A673 (cell line): ENCODE data around the gene TM4SF18. TPM values are rescaled to one million over a fixed set of nuclear protein-coding genes. Genes with fewer than 3 reads are reported as not detected.
"Not testable (repeated sequence)": the region's sequence is repeated elsewhere in the genome, so short reads cannot be mapped to it uniquely, and the experiment has no call there.

Experiments
- BruUV-seq: library from RNA; stranded (reverse); fragments of 400-500 nt; replicated peaks from 2 replicates; lab custom pipeline; 2021; lab: Mats Ljungman, UMichigan
- CTCF ChIA-PET: fragments of 300-600 bp; sonication (Branson Sonifier 250); formaldehyde crosslinking; loops from one replicate; lab custom pipeline; 2022; ENCODE audit warnings: antibody characterized with exemption; lab: Charles Lee
- POLR2A ChIA-PET: fragments of 300-600 bp; sonication (Branson Sonifier 250); formaldehyde crosslinking; loops from one replicate; lab custom pipeline; 2022; ENCODE audit warnings: antibody characterized with exemption; ENCODE audit not compliant: low non-redundant PET; lab: Charles Lee
- DNase-seq: peaks from one replicate; pipeline ENCODE4 v3.0.0-alpha.2; 2015; ENCODE audit warnings: low spot score
- H3K27ac ChIP-seq: fragments of 200-600 bp; sonication (generic); 2 replicates; pipeline ENCODE4 v1.5.1; 2016; ENCODE audit warnings: mixed run types, low read depth, mild to moderate bottlenecking, mixed read lengths, antibody characterized with exemption, low read length; ENCODE audit not compliant: poor library complexity, severe bottlenecking
- H3K27me3 ChIP-seq: fragments of 200-600 bp; sonication (generic); replicated peaks from 2 replicates; pipeline ENCODE4 v1.6.1; 2017; ENCODE audit warnings: mixed run types, low read depth, mild to moderate bottlenecking, mixed read lengths, antibody characterized with exemption, low read length; ENCODE audit not compliant: insufficient read depth, poor library complexity
- H3K36me3 ChIP-seq: fragments of 200-600 bp; sonication (generic); 2 replicates; pipeline ENCODE4 v1.6.1; 2016; ENCODE audit warnings: mixed run types, mild to moderate bottlenecking, mixed read lengths, antibody characterized with exemption, low read length; ENCODE audit not compliant: insufficient read depth, poor library complexity, severe bottlenecking
- H3K4me1 ChIP-seq: fragments of 200-600 bp; sonication (generic); 2 replicates; pipeline ENCODE4 v1.6.1; 2017; ENCODE audit warnings: mixed run types, mild to moderate bottlenecking, mixed read lengths, antibody characterized with exemption, low read length; ENCODE audit not compliant: insufficient read depth, poor library complexity, severe bottlenecking
- H3K4me3 ChIP-seq: fragments of 200-600 bp; sonication (generic); 2 replicates; pipeline ENCODE4 v1.5.1; 2016; ENCODE audit warnings: low read depth, mixed run types, mild to moderate bottlenecking, mixed read lengths, low read length; ENCODE audit not compliant: poor library complexity, severe bottlenecking
- H3K9me3 ChIP-seq: fragments of 200-600 bp; sonication (generic); 2 replicates; pipeline ENCODE4 v1.6.1; 2016; ENCODE audit warnings: mixed run types, low read depth, mild to moderate bottlenecking, mixed read lengths, antibody characterized with exemption, low read length; ENCODE audit not compliant: poor library complexity, severe bottlenecking
- EZH2 ChIP-seq: fragments of 200-600 bp; sonication (generic); IDR thresholded peaks from 2 replicates; pipeline ENCODE4 v1.6.1; 2017; ENCODE audit warnings: borderline replicate concordance, low read depth, mild to moderate bottlenecking, mixed read lengths, antibody characterized with exemption, low read length; ENCODE audit not compliant: poor library complexity, severe bottlenecking
- intact Hi-C: fragments of 100-400 bp; cut with micrococcal nuclease; formaldehyde crosslinking; loops from one replicate; pipeline ENCODE4 v1.10.0; 2022; ENCODE audit not compliant: unreplicated experiment
- total RNA-seq: library from RNA; stranded (reverse); gene quantifications from 2 replicates; pipeline ENCODE4 v1.2.3, GENCODE V29; 2021
- TF ChIP-seq, protein P1 (sequence below): fragments of 300-800, 200-600 bp; sonication (generic); conservative IDR thresholded peaks from 2 replicates; pipeline ENCODE4 v1.5.1; 2017; ENCODE audit warnings: low read depth, mild to moderate bottlenecking, antibody characterized with exemption, low read length, moderate library complexity, mixed read lengths

TM4SF18 gene
- total RNA-seq, 1 experiment from 2014 or later: 1.5 TPM

- intact Hi-C loops: no loop called here
- H3K27me3 ChIP-seq: no peaks in the 10 kb centered on the region
- ChIA-PET POLR2A (no interaction called here), CTCF (no interaction called here)
- BruUV-seq: no TSS peak
- TF ChIP-seq EZH2: no peak
- TF ChIP-seq, protein P1, sequence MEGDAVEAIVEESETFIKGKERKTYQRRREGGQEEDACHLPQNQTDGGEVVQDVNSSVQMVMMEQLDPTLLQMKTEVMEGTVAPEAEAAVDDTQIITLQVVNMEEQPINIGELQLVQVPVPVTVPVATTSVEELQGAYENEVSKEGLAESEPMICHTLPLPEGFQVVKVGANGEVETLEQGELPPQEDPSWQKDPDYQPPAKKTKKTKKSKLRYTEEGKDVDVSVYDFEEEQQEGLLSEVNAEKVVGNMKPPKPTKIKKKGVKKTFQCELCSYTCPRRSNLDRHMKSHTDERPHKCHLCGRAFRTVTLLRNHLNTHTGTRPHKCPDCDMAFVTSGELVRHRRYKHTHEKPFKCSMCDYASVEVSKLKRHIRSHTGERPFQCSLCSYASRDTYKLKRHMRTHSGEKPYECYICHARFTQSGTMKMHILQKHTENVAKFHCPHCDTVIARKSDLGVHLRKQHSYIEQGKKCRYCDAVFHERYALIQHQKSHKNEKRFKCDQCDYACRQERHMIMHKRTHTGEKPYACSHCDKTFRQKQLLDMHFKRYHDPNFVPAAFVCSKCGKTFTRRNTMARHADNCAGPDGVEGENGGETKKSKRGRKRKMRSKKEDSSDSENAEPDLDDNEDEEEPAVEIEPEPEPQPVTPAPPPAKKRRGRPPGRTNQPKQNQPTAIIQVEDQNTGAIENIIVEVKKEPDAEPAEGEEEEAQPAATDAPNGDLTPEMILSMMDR: no peak
- peaks cover 8% of the 10 kb centered on the region for H3K4me1 ChIP-seq
- H3K36me3 ChIP-seq: no peaks in the 10 kb centered on the region
- no peak overlapping the region for H3K4me3 ChIP-seq
- no peaks in the 10 kb centered on the region for H3K9me3 ChIP-seq
- H3K27ac ChIP-seq: no peak overlapping the region
- DNase-seq: peak; percentile 43
Observed at GRCh38 chr3:149342413-149343380, 9.3 kb upstream of the TM4SF18 start.

DNA sequence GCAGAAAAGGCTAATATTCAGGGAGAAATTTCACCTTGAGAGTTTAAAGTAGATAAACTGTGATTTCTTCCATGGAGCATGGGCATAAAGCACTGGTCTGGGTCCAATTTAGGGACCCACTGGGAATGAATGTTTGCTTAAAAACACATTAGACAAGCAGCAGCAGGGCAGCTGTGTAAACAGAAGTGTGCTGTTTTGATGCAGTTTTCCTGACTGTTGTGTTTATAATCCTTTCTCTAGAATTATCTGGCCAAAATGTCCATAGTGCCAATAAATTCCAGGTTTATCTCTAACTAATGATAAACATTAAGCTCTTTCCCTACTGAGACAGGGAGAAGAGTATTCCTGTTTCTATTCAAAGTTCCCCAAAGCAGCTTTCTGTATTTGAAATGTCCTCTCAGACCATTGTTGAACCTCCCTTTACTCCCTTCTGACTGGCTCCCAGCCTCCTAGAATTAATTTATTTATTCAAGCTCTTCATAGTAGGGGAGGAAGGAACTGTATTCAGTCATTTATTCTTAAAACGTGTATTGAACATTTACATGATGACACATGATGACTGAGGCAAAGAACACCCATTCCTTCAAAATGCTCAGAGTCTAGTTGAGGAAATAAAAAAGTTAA, 7.0 kb upstream of the TM4SF18 start:
- Histone ChIP-seq H3K4me3 (no peak overlapping the region), H3K27ac (peak overlapping the region; percentile 61), H3K36me3 (no peaks in the 10 kb centered on the region), H3K4me1 (peaks cover 8% of the 10 kb centered on the region), H3K9me3 (no peaks in the 10 kb centered on the region), H3K27me3 (no peaks in the 10 kb centered on the region)
- no TSS peak for BruUV-seq
- intact Hi-C loops: no loop called here
- no peak for TF ChIP-seq EZH2
- TF ChIP-seq, protein P1: no peak
- CTCF ChIA-PET: no interaction called here
- POLR2A ChIA-PET: no interaction called here
- DNase-seq: no peak

DNA sequence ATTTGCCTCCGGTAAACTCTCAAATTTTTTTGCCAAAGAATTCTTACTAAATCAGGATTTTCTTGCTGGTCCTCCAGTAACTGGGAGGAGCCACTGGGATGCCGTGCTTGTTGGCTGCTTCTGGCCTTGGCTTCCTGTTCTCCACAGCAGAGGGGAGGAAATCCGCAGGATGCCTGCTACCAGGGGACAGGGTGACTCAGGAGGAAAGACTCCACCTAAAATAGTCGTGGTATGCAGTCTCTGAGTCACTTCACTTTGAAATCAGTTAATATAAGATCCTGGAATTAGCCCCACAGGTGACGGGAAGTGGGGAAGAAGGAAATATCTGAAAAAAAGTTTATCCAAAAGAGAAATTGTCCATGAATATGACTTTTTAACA, 6.5 kb upstream of the TM4SF18 start:
- H3K27me3 ChIP-seq: no peaks in the 10 kb centered on the region
- ChIA-PET CTCF (no interaction called here), POLR2A (no interaction called here)
- H3K9me3 ChIP-seq: no peaks in the 10 kb centered on the region
- peaks cover 8% of the 10 kb centered on the region for H3K4me1 ChIP-seq
- no peak overlapping the region for H3K4me3 ChIP-seq
- DNase-seq: peak; percentile 93
- TF ChIP-seq, protein P1: no peak
- TF ChIP-seq EZH2: no peak
- BruUV-seq: no TSS peak
- H3K36me3 ChIP-seq: no peaks in the 10 kb centered on the region
- intact Hi-C loops: loop anchor here (5.0 kb wide), 1 partner anchor 383 kb away; no protein-coding TSS in a partner anchor
- peak overlapping the region; percentile 61 for H3K27ac ChIP-seq

- intact Hi-C loops: loop anchor here (5.0 kb wide), 1 partner anchor 380 kb away; no protein-coding TSS in a partner anchor
- POLR2A ChIA-PET, DNase-seq, H3K9me3 ChIP-seq, H3K4me3 ChIP-seq, BruUV-seq, H3K36me3 ChIP-seq, H3K27ac ChIP-seq, H3K27me3 ChIP-seq, CTCF ChIA-PET: not testable (repeated sequence)
- peaks cover 22% of the 10 kb centered on the region for H3K4me1 ChIP-seq
Observed at GRCh38 chr3:149337486-149337885, 4.0 kb upstream of the TM4SF18 start.
